ENCODE measurements around the gene UBE2J1.
A peak's percentile ranks its signal among the peaks of the same experiment; 100 is the strongest.
"Not testable (repeated sequence)": the region's sequence is repeated elsewhere in the genome, so short reads cannot be mapped to it uniquely, and the experiment has no call there.

UBE2J1 gene, protein sequence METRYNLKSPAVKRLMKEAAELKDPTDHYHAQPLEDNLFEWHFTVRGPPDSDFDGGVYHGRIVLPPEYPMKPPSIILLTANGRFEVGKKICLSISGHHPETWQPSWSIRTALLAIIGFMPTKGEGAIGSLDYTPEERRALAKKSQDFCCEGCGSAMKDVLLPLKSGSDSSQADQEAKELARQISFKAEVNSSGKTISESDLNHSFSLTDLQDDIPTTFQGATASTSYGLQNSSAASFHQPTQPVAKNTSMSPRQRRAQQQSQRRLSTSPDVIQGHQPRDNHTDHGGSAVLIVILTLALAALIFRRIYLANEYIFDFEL

GRCh38 chr6:89352278-89353117 is at the start of gene UBE2J1:
TSS of gene UBE2J1 (minus strand) at chr6:89352722. CDS start at chr6:89352569, 153 bp downstream.
- peak; percentile 69 for DNase-seq (ENCODE audit: low read depth)

GRCh38 chr6:89400912-89401399 is 48.4 kb upstream of the UBE2J1 start:
- DNase-seq (ENCODE audit: low read depth) = no peak

- no peak for DNase-seq (ENCODE audit: low read depth)
Measured at GRCh38 chr6:89400050-89400449, 47.5 kb upstream of the UBE2J1 start.

GRCh38 chr6:89398762-89399525 is 46.4 kb upstream of the UBE2J1 start:
- DNase-seq (ENCODE audit: low read depth) = no peak

- not testable (repeated sequence) for DNase-seq (ENCODE audit: low read depth)
Measured at GRCh38 chr6:89397884-89398283, 45.4 kb upstream of the UBE2J1 start.

GRCh38 chr6:89393659-89394058 is 41.1 kb upstream of the UBE2J1 start:
- DNase-seq (ENCODE audit: low read depth) = no peak

DNA sequence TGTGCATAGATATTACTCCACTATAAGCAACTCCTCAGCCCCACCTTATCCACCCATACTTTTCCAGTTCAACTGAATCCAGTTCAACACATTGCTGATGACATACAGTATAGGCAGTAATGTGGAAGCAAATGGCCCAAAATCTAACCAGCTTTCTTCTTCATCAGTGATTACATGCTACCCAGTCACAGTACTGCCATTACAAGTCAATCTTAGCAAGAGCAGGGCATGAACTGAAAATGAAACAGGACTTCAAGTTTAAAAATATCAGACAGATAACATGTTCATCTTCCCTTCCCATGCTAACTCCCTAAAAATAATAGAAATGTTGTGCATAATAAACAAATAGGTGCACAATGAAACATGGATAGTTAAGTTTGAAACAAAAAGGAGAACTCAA is 40.3 kb upstream of the UBE2J1 start:
- DNase-seq (ENCODE audit: low read depth) = no peak

- no peak for DNase-seq (ENCODE audit: low read depth)
Measured at GRCh38 chr6:89388846-89389245, 36.3 kb upstream of the UBE2J1 start.

DNA sequence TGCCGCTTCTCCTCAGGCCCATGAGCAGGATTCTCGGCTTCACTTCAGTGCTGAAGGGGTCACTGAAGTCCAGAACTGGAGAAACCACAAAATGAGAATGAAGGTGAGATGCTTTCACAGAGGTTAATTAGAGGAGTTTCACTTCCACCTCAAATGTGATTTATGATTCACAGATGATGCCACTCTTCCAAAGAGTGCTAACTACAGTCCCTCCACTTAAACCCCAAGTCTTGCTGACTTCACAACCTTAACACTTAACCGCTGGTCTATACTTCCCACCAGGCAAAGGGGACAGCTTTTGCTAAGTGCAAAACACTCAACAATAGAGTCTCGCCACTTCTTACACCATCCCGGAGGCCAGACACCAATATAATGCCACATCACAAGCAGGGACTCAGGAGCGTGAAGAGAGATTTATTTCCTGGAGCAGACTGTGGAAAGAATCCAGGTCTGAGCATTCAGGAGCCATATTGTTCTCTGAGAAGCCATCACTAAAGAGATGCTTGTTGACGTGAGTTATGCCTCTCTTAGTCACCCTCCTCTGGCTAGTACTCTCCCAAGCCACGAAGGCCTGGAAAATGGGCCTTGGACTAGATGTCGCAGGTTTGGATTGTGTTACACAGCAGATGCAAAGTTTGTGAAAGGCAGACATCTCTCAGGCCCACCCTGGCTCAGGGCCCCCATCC is 35.1 kb upstream of the UBE2J1 start:
- no peak for DNase-seq (ENCODE audit: low read depth)

GRCh38 chr6:89386917-89387491 is 34.5 kb upstream of the UBE2J1 start:
- no peak for DNase-seq (ENCODE audit: low read depth)

GRCh38 chr6:89385846-89386245 is 33.3 kb upstream of the UBE2J1 start:
- no peak for DNase-seq (ENCODE audit: low read depth)

- no peak for DNase-seq (ENCODE audit: low read depth)
Measured at GRCh38 chr6:89385156-89385667, 32.7 kb upstream of the UBE2J1 start.

GRCh38 chr6:89381031-89381430 is 28.5 kb upstream of the UBE2J1 start:
- DNase-seq (ENCODE audit: low read depth) = no peak

- no peak for DNase-seq (ENCODE audit: low read depth)
Measured at GRCh38 chr6:89379281-89379680, 26.8 kb upstream of the UBE2J1 start.

- no peak for DNase-seq (ENCODE audit: low read depth)
Measured at GRCh38 chr6:89378628-89379027, 26.1 kb upstream of the UBE2J1 start.

GRCh38 chr6:89375427-89376267 is 23.1 kb upstream of the UBE2J1 start:
- DNase-seq (ENCODE audit: low read depth) = peak; percentile 35

- DNase-seq (ENCODE audit: low read depth) = no peak
Measured at GRCh38 chr6:89372506-89372901, 20.0 kb upstream of the UBE2J1 start.

DNA sequence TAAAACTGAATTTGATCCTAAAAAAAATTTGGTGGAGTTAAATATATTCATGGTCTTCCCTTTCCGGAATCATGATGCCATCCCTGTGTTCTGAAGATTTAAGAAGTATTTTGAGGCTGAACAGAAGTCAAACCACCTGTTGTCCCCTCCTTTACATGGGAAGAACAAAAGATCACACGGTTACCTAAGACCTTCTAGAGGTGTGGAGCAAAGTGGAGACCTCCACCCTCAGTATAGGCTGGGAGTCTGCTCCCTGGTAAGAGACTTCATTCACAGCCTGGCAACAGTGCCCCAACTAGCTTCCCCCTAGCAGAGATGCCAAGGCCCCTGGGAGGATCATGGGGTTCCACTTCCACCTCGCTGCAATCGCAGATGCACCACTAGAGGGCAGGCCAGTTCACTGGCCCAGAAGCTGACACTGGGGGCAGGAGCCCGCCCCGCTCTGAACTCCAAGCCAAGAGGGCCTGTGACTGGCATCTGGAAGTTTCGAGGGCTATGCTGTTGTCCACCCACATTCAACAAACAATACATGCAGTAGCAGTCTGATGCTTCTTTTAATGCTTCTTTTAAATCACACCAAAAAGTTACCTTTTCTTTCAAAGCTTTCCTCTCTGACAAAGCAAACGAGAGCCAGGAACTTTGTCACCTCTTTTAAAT is 19.5 kb upstream of the UBE2J1 start:
- DNase-seq (ENCODE audit: low read depth) = peak; percentile 57

DNA sequence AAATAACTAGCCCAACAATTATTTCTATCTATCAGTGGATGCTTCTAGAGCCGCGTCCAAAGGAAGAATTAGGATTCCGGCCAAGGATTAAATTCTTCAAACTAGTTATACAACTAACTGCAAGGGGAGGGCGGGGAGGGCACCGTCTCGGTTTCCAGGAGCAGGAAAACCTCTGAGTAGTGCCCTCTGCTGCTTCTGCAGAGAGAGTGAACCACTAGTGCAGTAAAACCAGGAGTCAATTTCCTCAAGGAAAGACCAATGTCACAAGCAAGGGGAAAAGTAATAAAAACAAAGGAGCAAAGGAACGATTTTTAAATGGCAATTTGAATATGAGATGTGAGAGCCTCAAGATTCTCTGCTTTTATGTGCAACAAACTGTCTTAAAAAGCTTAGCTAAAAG is 16.5 kb upstream of the UBE2J1 start:
- no peak for DNase-seq (ENCODE audit: low read depth)

DNA sequence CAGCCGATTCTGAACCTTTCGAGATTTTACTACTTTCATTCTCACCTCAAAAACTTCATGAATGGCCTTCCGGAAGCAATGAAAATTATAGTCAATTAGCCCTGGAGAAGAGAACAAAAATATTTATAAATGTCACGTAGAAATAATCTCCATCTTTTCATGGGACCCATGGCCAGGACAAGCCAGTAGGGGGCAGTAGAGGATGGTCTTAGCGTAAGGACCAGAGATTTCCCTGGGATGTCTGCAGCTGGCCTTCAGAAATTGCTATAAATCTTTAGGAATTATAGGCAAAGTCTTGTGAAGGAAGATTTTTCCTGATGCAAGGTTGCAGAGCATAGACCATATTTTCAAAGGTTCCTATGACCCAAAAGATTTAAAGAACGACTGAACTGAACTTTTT is 15.6 kb upstream of the UBE2J1 start:
- DNase-seq (ENCODE audit: low read depth) = peak; percentile 14

All from stimulated activated CD8-positive, alpha-beta memory T cell treated with anti-CD3 and anti-CD28 coated beads, Interleukin-12 subunit alpha, Interleukin-12 subunit beta, amount 100 ng/mL, for 4 hours (primary cell).